ENCODE measurements around the gene PID1.

GRCh38 chr2:229050133-229050532 is 221.0 kb downstream of the PID1 start:
- TF ChIP-seq CTCF (IDR thresholded peaks at IDR 0.05) (no peak), POLR2A (IDR thresholded peaks at IDR 0.05) (no peak)

Data from body of pancreas (tissue), 4 donors.